SK-N-SH treated with all-trans-retinoic acid at 6 μM for 48 hours (cell line): ENCODE data around the gene FBXL17.

ENCODE experiments used
- ESRRG ChIP-seq: fragments of 250-450 bp; sonication (Bioruptor Pico); IDR thresholded peaks from 2 replicates; pipeline ENCODE4 v1.6.1; 2021; ENCODE audit warnings: mild to moderate bottlenecking
- RARB ChIP-seq: fragments of 250-450 bp; sonication (Bioruptor Pico); IDR thresholded peaks from 2 replicates; pipeline ENCODE4 v1.8.0; 2021; ENCODE audit warnings: mild to moderate bottlenecking, moderate library complexity
- SNAI2 ChIP-seq: fragments of 250-450 bp; sonication (Bioruptor Pico); IDR thresholded peaks from 2 replicates; pipeline ENCODE4 v1.5.0; 2020; ENCODE audit warnings: mild to moderate bottlenecking, moderate library complexity

- TF ChIP-seq ESRRG (CRISPR knock-in tag) (no peak), SNAI2 (CRISPR knock-in tag) (no peak), RARB (CRISPR knock-in tag) (no peak)
Measured at GRCh38 chr5:108249785-108250426, 132.0 kb downstream of the FBXL17 start.
